ENCODE data around the gene TM9SF1.
A peak's percentile ranks its signal among the peaks of the same experiment; 100 is the strongest.

TM9SF1 gene

DNA sequence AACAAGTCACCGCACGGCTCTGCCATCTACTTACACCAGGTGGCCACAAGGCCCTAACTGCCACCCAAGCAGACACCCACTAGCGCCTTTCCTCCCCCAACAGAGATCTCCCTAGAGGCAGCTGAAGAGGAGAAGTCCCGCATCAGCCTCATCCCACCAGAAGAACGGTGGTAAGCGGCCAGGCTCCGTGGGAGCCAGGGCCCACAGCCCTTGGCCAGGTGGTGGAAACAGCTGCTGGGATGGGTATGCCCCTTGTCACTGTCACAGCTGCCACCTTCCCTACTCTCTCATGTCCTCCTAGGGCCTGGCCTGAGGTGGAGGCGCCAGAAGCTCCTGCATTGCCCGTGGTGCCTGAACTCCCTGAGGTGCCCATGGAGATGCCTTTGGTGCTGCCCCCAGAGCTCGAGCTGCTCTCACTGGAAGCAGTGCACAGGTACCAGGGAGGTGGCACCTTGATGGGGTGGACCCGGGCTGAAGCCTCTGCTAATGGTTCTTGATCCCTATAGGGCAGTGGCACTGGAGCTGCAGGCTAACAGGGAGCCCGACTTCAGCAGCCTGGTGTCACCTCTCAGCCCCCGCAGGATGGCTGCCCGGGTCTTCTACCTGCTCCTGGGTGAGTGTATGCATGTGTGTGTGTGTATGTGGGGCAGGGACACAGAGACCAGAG, 15.8 kb downstream of the TM9SF1 start:
- no peak for DNase-seq (ENCODE audit: low read depth)

DNA sequence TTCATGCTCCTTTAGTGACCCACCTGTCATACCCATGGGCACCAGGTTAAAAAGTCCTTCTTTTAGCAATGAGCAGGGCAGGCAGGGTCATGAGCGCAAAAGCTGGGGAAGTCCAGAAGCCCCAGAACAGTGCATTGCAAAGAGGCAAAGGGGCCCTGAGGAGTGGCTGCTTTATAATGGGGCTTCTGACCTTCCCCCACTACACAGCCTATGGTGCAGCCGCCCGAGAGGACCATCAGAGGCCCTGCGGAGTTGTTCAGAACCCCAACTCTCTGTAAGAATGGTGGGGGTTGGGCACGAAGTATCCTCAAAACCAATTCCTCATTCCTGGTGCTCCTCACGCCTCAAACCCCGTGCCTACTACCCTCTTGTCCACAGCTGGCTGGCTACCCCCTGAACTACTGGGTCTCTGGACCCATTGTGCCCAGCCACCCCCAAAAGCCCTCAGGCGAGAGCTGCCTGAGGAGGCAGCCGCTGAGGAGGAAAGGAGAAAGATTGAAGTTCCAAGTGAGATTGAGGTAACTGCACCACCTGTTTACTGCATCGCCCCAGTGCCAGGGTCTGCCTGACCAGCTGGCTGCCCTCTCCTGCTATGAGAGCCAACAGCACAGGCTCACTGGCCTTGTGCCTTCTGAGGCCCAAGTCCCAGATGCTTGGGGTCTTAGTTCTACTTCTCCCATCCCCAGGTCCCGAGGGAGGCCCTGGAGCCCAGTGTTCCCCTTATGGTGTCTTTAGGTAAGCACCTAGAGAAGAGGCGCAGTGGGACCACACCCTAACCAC, 16.7 kb downstream of the TM9SF1 start:
- DNase-seq (ENCODE audit: low read depth), result no peak

DNA sequence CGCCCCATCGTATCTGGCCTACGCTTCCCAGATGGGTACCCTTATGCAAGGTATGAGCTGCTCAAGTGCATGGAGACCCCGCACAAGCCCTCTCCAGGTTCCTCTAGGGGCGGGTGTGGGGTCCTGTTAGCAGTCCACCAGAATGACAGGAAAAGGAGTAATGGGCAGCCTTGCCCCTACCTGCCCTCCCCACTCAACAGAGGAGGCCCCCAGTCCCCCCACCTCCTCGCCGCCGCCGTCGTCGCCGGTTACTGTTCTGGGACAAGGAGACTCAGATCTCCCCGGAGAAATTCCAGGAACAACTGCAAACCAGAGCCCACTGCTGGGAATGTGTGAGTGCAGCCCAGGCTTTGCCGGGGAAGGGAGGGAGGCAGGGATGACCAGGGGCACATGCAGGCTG, 17.4 kb downstream of the TM9SF1 start:
- DNase-seq (ENCODE audit: low read depth), result no peak

DNA sequence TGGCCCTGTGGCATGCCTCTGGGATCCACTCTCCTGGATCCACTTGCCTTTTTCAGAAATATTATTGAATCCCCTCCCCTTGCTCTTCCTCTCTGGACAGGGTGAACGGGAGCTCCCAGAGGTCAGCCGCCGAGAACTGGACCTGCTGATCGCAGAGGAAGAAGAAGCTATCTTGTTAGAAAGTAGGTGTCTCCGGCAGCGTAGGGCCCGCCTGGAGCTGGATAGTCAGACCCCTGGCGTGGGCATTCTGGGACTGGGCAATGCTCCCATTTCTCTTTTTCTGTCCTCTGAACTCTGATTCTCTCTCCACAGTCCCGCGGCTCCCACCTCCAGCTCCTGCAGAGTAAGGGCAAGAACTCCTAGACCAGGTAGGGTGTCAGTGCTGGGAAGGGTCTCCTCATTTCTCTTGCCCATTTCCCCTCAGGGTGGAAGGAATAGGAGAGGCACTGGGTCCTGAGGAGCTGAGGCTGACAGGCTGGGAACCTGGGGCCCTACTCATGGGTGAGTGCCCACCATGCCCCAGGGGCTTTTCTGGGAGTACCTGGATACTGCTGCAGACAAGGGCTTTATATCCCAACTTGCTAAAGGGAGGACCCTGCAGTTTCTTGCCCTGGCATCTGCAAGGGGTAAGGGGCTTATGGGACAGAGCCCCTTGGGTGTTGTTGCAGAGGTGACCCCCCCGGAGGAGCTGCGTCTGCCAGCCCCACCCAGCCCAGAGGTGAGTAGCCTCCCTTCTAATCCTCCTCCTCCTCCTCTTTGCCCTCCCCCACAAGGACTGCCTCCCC, 18.0 kb downstream of the TM9SF1 start:
- no peak for DNase-seq (ENCODE audit: low read depth)

DNA sequence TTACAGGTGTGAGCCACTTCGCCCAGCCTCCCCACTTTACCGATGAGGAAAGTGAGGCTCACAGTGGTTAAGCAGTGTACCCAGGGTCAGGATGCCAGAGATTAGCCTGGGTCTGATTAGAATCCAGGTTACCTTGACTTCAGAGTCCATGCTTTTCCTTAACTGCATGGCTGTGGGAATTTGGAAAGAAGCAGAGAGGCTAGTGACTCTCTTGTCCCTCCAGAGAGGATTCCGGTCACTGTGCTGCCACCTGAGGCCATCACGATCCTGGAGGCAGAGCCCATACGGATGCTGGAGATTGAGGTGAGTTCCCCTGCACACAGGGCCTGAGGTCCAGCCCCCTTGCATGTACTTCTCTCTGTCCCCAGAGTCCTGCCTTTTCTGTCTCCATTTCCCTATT, 18.6 kb downstream of the TM9SF1 start:
- no peak for DNase-seq (ENCODE audit: low read depth)

DNA sequence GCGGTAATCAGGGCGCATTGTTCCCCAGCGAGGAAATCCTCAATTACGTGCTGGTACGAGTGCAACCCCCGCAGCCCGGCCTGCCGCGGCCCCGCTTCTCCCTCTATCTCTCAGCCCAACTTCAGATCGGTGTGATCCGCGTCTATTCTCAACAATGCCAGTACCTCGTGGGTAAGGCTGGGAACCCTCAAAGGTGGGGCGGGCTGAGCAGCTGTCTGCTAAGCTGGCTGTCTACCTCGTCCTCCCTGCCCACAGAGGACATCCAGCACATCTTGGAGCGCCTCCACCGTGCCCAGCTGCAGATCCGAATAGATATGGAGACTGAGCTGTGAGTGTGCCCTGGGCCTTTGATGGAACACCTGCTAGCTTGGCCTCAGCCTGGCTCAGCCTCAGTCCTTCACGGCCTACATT, 22.4 kb downstream of the TM9SF1 start:
- DNase-seq (ENCODE audit: low read depth), result no peak

DNA sequence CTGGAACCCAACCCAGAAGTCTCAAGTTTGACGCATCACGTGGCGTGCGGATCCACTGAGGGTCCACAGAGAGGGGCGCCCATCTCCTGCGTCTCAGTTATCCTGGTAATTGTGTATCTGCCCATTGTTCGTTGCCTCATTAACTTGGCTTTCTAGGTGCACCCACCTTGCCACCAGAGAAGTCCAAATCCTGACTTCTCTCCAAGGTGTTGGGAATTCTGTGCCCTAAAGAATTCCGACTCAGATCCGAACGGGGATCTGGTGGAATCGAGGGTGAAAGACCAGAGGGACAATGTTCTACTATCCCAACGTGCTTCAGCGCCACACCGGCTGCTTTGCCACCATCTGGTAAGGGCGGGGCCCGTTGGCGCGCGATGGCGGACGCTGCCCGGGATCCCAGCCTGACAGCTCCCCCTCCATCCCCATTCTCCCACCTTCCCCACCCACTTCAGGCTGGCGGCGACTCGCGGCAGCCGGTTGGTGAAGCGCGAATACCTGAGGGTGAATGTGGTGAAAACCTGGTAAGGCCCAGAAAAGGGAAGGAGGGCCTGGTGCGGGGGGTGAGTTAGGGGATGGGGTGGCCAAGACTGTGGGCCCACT, 22.9 kb downstream of the TM9SF1 start:
- DNase-seq (ENCODE audit: low read depth), result no peak

DNA sequence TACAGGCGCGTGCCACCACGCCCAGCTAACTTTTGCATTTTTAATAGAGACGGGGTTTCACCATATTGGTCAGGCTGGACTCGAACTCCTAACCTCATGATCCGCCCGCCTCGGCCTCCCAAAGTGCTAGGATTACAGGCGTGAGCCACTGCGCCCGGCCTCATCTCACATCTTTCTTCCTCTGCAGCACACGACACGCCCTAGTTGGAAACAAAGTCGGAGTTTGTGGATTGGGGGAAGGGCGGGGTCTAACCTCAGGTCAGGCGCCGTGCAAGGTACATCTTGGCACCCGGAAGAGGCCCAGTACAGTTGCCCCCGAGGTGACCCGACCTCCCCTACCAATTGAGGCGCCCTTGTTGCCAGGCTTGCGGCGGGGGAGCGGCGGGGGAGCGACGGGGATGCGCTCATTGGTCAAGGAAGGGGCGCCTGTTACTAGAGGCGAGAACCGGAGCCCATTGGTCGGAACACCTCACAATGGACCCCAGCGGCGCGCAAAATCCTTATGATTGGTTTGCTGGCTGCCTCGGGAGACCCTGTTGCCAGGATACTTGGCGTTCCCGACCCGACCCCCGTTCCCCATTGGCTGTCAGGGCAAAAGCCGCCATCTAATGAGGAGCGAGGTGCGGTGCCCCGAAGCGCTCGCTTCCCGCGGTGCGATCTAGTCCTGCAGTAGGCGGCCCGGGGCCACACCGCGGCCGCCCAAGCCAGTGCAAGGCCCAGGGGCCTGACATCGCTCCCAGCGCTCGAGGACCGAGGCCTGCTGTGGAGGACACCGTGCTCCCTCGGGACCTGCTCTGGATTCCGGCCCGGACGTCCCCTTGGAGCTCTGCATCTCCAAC, 23.6 kb downstream of the TM9SF1 start, which contains the start of gene REC8:
Gene REC8 (plus strand): TSS at position 659 of the 839 bp plus-strand sequence. CDS start 473 bp downstream, outside the sequence.
- DNase-seq (ENCODE audit: low read depth), result no peak

DNA sequence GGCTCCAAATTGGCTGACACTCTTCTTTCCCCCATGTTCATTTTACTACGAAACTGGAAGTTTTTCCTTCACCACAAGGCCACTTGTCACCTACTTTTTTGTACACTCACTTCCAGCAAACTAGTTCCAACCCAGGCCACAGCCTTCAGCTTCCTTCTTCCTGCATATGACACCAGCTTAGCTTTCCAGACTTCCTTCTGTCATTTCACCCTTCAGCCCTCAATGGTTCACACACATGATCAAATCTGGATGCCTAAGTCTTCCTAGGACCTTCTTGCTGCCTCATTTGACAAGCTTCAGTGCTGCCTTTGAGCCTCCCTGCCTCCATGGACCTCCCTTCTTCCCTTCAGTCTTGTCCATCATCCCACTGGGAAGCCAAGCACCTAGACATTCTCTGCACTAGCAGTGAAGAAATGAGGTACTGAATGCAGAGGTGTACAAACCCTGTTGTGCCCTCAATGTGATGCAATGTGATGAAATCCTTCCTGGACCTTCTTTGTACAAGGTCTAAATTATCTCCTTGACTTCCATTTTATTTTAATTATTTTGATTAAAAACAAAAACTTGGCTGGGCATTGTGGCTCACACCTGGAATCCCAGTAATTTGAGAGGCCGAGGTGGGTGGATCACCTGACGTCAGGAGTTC, 27.6 kb downstream of the TM9SF1 start:
- no peak for DNase-seq (ENCODE audit: low read depth)

DNA sequence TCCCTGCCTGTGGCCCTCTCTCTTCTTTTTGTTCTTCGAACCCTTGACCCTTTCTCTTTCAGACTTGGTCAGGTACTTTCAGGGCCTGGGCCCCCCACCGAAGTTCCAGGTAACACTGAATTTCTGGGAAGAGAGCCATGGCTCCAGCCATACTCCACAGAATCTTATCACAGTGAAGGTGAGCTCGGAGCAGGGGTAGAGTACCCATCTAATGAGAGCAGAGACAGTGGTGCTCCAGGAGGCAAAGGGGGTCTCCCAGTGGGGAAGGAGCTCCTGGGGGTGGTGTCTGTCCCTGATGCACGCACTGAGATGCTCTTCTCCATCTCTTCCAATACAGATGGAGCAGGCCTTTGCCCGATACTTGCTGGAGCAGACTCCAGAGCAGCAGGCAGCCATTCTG, 29.5 kb downstream of the TM9SF1 start:
- no peak for DNase-seq (ENCODE audit: low read depth)

DNA sequence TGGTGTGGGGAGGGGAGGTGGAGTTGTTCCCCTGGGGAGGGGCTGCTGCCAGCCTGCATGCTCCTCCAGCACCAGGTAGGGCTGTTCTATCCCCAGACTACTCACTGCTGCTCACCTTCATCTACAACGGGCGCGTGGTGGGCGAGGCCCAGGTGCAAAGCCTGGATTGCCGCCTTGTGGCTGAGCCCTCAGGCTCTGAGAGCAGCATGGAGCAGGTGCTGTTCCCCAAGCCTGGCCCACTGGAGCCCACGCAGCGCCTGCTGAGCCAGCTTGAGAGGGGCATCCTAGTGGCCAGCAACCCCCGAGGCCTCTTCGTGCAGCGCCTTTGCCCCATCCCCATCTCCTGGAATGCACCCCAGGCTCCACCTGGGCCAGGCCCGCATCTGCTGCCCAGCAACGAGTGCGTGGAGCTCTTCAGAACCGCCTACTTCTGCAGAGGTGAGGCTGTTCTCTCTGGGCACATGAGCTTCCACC, 30.7 kb downstream of the TM9SF1 start:
- no peak for DNase-seq (ENCODE audit: low read depth)

DNA sequence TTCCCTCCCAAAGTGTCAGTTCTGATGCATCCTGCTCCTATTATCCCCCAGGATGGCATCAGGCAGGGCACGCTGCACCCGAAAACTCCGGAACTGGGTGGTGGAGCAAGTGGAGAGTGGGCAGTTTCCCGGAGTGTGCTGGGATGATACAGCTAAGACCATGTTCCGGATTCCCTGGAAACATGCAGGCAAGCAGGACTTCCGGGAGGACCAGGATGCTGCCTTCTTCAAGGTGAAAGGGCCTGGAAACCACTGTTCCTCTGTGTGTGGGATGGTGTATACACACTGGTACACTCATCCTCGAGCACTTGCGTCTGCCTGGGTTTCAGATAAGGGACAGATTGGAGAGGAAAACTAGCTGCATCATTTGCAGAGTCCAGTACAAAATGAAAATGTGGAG, 33.1 kb downstream of the TM9SF1 start:
- no peak for DNase-seq (ENCODE audit: low read depth)

DNA sequence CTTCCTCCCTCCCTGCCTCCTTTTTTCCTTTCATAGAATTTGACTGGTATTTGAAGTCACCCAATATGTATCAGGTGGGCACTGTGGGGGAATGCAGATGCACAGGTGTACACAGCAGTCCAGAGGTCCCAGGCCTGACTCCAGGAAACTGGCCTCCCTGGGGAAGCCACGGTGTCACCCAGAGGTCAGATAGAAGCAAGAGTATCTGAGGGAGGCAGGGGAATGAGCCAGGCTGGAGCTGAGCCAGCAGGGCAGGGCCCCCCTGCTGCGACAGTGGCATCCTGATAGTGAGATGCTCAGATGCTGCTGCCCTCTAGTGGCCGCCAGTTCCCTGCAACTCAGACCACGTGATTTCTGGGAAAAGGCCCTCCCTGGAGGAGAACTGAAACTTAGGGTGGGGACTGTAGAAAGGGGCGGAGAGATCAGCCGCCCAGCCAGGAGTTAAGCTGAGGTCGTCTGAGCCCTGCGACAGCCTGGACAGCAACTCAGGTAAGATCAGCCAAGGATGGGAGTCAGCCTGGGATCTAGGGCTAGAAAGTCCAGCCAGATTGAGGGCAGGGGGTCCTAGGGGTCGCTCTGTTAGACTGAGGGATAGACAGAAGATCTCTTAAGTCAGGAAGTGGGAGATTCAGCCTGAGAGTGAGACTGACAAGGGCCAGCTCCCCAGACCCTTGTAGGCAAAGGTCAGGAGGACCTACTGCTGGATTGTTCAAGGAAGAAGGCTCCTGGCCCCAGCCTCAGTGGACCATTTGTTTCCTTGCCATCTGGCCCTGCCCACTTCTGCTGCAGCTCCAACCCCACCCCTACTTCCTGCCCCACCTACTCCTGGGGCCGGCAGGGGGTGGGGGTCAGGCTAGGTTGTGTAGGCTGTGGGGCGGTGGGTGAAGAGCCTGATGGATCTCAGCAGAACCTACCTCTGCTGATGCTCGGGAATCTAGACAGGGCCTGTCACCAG, 34.1 kb downstream of the TM9SF1 start, which contains the start of gene IRF9:
Gene IRF9 (plus strand): TSS at position 416 of the 955 bp plus-strand sequence. CDS start 880 bp downstream, outside the sequence.
- peak; percentile 93 for DNase-seq (ENCODE audit: low read depth)

DNA sequence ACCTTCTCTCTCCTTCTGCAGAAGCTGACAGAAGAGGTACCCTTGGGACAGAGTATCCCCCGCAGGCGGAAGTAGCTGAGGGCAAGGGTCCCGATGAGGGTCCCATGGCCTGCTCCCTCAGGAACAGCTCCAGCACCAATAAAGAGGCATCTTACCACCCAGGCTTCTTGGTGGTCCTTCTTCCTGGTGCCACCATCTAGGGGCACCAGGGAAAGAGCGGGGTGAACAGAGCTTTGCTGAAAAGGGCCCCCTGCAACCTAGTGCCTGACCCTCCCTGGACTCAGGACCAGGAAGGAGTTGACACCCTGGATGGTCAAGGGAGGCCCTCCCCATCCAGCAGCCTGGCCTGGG, 34.8 kb downstream of the TM9SF1 start:
- DNase-seq (ENCODE audit: low read depth), result no peak

DNA sequence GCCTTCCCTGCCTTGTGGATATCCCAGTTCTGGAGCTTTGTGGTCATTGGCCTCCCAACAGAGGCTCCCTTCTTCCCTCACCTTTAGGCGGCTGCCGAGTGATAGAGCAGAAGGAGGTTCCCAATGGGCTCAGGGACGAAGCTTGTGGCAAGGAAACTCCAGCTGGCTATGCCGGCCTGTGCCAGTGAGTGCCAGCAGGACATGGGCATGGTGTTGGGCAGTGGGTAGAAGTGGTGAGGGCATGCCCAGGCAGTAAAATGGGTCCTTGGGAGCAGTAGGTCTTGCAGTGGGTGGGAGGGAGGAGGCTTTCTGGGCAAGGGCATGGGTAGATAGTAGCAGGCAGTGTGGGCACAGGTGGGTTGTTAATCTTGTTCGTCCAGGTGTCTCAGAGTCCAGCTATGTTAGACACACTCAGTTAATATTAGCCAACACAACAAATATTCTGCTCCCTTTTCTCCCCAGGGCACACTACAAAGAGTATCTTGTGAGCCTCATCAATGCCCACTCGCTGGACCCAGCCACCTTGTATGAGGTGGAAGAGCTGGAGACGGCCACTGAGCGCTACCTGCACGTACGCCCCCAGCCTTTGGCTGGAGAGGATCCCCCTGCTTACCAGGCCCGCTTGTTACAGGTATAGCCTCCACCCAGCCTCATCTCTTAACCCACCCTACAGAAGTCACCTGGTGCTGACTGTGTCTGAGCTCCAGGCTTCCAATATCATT, 35.3 kb downstream of the TM9SF1 start:
- DNase-seq (ENCODE audit: low read depth), result no peak

DNA sequence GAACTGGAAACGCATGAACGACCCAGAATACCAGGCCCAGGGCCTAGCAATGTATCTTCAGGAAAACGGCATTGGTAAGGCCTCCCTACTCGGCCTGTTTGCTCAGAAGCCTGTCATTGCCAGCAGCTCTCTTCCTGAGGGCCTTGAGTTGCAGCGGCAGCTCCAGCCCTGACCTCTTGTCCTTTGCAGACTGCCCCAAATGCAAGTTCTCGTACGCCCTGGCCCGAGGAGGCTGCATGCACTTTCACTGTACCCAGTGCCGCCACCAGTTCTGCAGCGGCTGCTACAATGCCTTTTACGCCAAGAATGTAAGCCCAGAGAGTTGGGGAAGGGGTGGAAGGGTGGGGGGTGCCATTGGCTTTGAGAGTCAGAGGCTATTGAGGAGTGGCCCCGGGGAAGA, 37.9 kb downstream of the TM9SF1 start:
- DNase-seq (ENCODE audit: low read depth), result no peak

DNA sequence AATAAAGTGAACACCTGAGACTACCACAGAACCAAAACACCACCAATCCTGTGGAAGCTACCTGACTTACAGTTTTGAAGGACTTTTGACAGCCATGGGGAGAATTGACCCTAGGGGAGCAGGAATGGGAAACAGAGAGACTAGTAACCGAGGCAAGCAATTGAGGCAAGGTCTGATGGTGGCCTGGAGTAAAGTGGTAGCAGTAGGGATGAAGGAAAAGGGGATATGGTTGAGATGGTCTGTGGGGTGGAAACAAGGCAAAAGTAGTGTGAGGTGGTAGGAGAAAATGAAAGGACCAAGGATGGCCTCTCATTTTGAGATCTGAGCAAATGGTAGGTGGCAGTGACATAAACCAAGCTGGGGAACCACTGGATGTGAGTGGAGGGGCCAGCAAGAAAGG, 38.4 kb downstream of the TM9SF1 start:
- DNase-seq (ENCODE audit: low read depth), result no peak

DNA sequence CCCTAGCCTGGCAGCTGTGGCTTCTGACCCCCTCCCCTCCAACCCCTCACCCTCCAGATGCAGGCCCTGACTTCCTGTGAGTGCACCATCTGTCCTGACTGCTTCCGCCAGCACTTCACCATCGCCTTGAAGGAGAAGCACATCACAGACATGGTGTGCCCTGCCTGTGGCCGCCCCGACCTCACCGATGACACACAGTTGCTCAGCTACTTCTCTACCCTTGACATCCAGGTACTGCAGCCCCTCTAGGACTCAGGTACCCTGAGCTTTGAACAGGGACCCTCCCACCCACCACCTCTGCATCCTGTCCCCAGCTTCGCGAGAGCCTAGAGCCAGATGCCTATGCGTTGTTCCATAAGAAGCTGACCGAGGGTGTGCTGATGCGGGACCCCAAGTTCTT, 40.1 kb downstream of the TM9SF1 start:
- DNase-seq (ENCODE audit: low read depth), result no peak

Measured in HS-27A (cell line).